ENCODE data around the gene SPDYE2.
"Not testable (repeated sequence)": the region's sequence is repeated elsewhere in the genome, so short reads cannot be mapped to it uniquely, and the experiment has no call there.

The SPDYE2 gene, protein sequence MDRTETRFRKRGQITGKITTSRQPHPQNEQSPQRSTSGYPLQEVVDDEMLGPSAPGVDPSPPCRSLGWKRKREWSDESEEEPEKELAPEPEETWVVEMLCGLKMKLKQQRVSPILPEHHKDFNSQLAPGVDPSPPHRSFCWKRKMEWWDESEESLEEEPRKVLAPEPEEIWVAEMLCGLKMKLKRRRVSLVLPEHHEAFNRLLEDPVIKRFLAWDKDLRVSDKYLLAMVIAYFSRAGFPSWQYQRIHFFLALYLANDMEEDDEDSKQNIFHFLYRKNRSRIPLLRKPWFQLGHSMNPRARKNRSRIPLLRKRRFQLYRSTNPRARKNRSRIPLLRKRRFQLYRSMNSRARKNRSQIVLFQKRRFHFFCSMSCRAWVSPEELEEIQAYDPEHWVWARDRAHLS

GRCh38 chr7:102550808-102551422 is at the start of gene SPDYE2:
SPDYE2 (plus strand) TSS chr7:102551226; CDS start chr7:102553256, 2,030 bp downstream.
- not testable (repeated sequence) for DNase-seq

DNA sequence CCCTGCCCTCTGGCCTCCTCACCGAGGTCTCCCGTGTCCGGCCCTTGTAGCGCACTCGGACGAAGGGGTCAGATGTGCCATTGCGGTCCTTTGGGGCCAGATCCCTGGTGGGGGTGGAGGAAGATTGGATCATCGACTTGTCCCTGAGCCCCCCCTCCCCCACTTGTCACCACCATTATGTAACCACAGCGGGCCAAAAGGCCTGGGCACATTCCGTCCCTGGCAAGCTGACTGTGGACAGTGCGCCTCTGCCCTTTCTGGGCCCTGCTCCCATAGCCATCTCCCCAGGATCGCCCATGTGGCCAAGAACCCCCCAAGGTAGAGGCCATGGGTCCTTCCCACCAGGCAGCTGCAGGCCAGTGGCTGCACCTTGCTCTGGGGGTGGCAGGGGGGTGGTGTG is 47.9 kb upstream of the SPDYE2 start:
- DNase-seq: not testable (repeated sequence)

- not testable (repeated sequence) for DNase-seq
Measured at GRCh38 chr7:102505298-102506185, 45.5 kb upstream of the SPDYE2 start.

DNA sequence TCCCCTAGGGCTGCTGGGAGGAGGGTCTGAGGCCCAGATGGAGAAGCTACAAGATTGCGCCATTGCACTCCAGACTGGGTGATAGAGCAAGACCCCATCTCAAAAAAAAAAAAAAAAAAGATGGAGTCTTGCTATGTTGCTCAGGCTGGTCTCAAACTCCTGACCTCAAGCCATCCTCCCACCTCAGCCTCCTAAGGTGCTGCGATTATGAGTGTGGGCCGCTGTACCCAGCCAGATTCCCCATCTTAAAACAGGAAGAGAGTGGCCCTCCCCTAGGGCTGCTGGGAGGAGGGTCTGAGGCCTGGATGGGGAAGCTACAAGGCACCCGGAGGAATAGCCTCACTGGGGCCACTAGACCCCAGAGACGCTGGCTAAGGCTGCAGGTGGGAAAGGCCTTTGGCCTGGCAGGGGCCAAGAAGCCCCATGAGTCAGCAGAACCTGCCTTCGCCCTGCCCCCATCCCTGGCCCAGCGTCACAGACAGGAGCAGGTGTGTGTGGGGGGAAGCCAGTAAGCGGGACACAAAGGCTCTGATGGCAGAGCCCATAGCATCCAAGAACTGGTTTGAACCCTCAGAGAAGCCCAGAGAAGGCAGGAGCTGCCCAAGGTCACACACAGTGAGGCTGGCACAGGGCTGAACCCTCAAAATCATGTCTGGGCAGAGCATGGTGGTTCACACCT is 43.5 kb upstream of the SPDYE2 start:
- not testable (repeated sequence) for DNase-seq

GRCh38 chr7:102510575-102510974 is 40.5 kb upstream of the SPDYE2 start:
- DNase-seq: not testable (repeated sequence)

- DNase-seq: not testable (repeated sequence)
Measured at GRCh38 chr7:102511860-102512522, 39.0 kb upstream of the SPDYE2 start.

DNA sequence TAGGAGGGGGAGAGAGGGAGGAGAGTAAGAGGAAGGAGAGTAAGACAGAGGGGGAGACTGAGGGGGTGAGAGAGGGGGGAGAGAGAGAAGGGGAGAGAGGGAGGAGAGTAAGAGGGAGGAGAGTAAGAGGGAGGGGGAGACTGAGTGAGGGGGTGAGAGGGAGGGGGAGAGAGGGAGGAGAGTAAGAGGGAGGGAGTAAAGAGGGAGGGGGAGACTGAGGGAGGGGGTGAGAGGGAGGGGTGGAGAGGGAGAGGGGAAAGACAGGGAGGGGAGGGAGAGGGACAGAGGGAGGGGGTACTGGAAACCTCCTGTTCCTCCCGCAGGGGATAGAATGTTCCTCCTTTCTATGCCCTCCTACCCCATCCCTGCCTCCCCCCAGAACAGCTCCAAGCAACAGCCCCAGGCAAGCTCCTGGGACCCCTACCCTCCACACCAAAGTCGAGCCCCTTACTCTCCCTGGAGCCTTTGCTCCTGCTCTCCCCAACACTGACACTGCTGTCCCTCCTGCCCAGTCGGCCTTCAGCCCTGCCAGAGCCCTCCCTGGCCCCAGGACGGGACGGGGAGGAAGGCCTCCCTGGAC is 38.3 kb upstream of the SPDYE2 start:
- DNase-seq: not testable (repeated sequence)

- DNase-seq: not testable (repeated sequence)
Measured at GRCh38 chr7:102514881-102515721, 35.9 kb upstream of the SPDYE2 start.

GRCh38 chr7:102515889-102516288 is 35.1 kb upstream of the SPDYE2 start:
- not testable (repeated sequence) for DNase-seq

GRCh38 chr7:102516951-102517350 is 34.1 kb upstream of the SPDYE2 start:
- not testable (repeated sequence) for DNase-seq

DNA sequence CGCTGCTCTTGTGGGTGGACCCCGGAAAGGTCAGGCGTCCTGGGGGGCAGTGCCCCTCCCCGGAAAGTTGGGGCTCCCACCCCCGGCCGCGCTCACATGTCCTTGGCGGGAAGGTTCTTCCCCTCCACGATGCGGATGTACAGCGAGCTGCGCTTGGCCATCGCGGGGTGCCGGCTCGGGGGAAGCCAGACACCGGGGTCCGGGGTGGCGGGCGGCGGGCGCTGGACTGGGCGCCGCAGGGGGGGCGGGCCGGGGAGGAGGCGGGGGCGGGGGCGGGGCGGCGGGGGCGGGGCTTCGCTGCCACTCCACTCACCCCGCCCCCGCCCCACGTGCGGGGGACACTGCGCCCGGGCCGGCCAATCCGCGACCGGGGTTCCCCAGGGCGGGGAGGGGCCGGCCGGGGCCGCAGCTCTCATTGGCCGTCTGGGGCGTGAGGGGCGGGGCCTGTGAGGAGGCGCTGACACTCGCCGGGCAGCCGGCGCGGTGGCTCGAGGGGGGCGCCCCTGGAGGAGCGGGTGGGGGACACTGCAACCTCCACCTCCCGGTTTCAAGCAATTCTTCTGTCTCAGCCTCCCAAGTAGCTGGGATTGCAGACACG is 33.4 kb upstream of the SPDYE2 start, which contains the start of gene RASA4B:
TSS of gene RASA4B (minus strand) at position 228 of the 598 bp plus-strand sequence. CDS start at position 161, 67 bp downstream.
- not testable (repeated sequence) for DNase-seq

DNA sequence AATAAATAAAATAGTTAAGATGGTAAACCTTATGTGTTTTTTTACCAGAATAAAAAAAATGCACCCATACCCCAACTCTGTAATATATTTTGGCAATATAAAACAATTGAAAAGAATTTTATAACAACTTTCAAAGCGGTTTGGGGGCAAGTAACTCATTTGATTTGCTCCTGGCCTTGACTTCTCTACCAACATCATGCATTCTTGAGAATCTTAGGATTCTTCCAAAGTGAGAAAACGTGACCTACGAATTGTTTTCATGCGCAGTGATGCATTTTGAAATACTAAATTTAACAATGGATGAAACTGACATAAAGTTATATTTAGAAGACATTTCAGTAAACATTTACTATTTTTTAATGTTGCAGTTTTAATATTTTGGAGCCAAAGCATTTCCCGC is 30.2 kb upstream of the SPDYE2 start:
- DNase-seq: not testable (repeated sequence)

GRCh38 chr7:102524803-102525202 is 26.2 kb upstream of the SPDYE2 start:
- DNase-seq: not testable (repeated sequence)

- not testable (repeated sequence) for DNase-seq
Measured at GRCh38 chr7:102527182-102527581, 23.8 kb upstream of the SPDYE2 start.

DNA sequence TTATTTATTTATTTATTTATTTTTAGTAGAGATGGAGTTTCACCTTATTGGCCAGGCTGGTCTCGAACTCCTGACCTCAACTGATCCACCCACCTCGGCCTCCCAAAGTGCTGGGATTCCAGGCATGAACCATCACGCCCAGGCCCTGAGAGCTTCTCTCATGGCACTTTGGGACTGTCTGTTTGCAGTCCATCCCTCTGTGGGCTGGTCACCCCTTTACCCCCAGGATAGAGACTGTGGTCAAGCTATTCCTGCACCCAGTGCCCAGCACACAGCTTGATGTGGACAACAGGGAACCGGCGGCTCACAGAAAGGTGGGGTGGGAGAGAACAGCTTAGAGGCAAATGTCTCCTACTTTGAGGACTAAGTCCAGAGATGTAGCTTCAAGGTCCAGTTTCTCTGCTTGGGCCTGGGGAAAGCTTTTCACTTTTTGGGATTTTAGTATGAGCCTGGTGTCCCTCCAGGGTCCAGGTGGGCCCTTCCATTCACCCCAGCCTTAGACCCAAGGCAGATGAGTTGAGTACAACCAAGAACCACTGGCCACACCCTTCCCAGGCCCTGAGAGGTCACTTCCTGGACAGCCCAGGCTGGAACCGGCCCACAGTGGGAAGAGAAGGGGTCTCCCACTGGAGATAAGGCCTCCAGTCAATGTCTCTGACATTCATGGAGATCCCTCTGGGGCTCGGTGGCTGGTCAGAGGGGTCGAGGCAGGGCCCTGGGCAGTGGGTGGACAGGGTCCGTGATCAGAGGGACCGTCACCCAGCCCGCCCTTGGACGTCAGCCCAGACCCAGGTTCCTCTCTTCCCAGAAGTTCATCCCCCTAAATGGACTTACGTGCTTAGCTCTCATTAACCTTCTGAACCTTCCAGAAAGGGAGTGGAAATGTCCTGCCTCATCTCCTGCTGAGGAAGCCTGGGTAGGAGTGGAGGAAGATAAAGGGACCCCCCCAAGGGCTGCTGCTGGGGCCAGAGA is 22.9 kb upstream of the SPDYE2 start:
- DNase-seq: not testable (repeated sequence)

DNA sequence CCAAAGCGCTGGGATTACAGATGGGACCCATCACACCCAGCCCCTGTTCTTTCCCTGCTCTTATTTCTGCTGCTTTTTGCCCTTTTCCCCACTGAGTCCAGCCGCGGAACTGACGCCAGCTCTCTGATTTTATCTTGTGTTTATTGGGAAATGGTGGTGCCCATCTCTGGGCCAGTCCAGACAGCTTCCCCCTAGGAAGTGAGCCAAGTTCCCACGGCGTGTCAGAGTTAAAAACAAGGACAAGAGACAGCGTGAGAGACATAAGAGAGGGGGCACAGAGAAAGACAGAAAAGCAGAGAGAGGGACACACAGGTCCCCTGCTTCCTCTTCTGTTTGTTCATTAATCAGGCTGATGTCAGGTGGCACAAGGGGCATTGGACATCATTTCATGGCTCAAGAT is 19.4 kb upstream of the SPDYE2 start:
- DNase-seq: not testable (repeated sequence)

DNA sequence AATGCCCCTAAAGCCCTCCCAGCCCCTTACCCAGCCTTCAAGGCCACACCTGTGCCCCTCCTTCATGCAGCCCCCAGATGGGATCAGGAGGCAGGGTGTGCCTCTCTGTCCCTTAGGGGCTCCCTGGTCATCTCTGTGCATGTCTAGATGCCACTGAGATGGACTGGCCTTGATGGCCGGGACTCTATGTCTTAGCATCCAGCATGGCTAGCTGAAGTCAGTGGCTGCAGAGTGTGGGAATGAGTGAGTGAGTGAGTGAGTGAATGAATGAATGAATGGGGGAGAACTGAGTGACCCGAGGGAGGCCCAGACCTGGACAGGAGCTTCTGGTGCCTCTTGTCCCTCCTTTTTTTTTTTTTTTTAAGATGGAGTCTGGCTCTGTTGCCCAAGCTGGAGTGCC is 18.9 kb upstream of the SPDYE2 start:
- not testable (repeated sequence) for DNase-seq

DNA sequence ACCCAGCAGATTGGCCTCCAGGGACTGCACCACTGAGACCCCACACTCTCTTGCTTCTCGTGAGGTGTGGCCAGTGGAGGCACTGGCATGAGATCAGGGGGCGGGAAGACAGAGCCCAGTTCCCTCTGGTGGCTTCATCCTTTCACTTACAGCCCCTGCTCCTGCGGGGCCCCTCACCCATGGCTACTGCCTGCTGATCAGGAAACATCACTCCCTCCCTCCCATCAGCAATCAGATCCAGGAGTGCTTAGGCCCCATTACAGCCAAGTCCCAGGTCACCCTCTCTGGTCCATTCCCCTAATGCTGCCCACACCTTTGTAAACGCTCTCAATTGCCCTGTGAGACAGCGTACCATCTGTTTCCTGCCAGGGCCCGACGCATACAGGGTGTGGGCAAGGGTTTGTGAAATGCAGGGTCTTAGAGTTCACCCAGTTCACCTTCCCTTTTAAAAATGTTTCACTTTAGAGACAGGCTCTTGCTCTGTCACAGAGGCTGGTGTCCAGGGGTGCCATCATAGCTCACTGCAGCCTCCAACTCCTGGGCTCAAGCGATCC is 15.9 kb upstream of the SPDYE2 start:
- not testable (repeated sequence) for DNase-seq
